Measurements from ENCODE around the gene GSTM5.
"Not testable (repeated sequence)": the region's sequence is repeated elsewhere in the genome, so short reads cannot be mapped to it uniquely, and the experiment has no call there.

The GSTM5 gene

GRCh38 chr1:109732390-109732881, 20.4 kb downstream of the GSTM5 start:
- no peak for FAIRE-seq

DNA sequence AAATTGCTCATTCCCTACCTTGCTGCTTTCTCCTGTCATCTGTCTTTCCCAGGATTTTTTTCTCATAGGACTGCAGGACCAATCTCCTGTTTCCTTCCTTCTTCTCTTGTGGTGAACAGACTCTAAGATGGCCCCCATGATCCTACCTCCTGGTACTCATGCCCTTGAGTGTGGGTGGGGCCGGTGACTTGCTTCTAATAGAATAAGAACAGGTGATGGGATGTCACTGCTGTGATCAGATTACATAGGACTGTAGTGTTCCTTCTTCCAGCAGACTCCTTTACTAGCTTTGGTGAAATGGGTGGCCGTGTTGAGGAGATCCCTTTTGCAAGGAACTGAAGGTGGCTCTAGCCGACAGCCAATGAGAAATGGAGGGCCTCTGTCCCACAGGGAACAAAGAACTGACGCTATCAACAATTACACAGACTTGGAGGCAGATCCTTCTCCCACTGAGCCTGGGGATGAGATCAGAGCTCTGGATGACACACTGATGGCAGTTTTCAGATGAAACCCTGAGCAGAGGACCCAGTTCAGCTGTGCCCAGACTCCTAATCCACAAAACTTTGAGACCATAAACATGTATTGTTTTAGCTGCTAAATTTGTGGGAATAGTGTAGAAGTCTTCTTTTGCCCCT, 21.3 kb downstream of the GSTM5 start:
- FAIRE-seq = no peak

DNA sequence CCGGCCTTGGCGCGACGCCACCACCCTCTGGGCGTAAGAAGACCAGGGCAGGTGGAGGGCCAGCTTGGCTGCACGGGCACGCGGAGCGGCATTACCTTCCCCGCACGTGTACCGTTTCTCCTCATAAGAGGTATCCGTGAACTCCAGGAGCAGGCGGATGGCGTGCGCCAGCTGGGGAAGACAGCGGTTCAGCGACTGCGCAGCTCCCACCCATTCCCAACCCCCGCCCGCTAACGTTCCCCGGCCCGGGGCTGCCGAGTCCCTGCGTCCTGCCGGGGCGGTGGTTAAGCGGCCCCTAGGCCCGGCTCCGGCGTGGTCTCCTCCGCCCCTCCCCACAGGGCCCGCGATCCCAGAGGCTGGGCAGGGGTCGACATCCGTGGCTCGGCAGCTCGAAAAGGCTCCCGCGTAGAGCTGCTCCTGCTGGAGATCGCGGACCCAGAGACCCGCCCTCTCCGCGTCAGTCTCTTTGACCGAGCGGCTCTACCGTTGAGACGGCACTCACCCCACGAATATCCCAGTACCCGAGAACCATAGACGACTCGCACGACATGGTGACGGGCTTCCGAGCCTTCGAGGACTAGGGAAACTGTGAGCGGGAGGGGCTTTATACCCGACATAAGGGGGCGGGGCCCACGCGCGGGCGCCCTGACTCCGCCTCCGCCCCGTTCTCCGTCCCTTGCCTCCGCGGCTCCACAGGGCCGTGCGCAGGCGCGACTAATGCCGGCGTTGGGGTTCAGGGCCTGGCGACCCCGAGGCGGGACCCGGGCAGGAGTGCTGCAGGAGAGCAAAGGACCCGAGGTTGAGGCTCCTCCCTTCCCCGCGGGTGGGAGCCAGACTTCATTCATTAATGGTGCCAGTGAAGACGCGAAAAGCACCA, 27.9 kb downstream of the GSTM5 start:
- FAIRE-seq = no peak

GRCh38 chr1:109740615-109741373, 28.7 kb downstream of the GSTM5 start, which contains the start of gene GSTM3:
GSTM3 (minus strand) TSS chr1:109741038; CDS start chr1:109740287, 751 bp downstream.
- FAIRE-seq = no peak

- FAIRE-seq = not testable (repeated sequence)
Observed at GRCh38 chr1:109748311-109748710, 36.3 kb downstream of the GSTM5 start.

DNA sequence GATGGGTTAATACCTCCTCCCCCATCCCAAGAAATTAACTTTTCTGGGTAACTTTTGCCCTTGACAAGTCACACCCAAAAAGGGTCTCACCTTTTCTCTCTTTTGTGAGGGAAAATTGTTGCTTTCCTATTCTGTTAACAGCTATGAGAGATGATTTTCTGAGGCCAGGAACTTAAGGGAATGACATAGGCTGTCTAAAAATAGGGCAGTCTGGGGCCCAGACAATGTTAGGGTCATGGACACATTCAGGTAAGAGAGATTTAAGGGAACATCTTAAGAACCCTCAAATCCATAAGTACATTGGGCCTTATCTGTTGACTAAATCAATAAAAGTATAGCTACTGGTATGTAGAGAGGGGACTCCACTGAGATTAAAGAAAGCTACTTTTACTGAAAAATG, 37.2 kb downstream of the GSTM5 start:
- no peak for FAIRE-seq

DNA sequence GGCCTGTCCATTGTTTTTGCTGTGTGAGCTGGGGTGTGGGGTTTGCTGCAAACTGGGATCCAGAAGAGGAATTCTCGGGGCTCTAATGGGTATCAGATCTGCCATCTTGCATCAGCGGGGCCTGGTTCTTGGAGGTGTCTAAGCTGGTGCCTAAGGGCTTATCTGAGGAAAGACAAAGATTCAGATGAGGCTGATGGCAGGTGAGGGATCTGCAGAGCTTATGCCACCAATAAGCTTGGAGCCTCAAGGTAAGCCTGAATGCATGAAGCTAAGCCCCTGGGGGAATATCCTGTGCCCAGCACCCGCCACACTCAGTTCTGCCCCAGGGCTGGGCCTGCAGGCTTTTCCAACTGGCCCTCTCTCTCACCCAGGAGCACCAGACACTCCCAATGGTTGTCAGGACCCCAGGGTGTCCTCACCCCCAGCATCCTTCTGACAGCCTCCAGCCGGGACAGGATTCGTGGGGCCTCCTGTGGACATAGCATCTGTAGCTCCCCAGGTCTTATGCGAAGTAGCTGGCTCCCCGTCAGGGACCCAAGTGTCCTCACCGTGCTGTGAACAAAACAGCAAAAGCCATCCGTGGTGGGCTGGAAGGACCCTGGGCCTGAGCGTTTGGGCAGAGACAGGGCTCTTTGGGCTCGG, 38.3 kb downstream of the GSTM5 start:
- no peak for FAIRE-seq

DNA sequence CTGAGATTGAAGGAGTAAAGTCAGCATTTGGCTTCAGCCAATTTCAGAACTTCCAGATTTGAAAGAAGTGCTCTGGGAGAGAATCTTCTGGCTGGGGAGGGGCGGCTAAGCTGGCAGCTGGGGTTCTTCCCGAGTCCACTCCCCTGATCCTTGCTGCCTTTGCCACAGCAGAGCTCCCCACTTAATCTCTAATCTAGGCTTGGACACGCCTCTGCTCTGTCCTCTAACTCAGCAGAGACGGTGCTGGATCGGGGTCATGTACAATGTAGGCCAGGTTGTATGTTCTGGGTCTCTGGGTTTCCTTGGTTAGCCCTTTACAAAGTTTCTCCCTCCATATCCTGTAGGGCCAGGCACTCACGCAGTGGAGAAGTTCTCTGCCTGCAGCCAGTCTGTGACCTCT, 38.9 kb downstream of the GSTM5 start:
- FAIRE-seq = no peak

DNA sequence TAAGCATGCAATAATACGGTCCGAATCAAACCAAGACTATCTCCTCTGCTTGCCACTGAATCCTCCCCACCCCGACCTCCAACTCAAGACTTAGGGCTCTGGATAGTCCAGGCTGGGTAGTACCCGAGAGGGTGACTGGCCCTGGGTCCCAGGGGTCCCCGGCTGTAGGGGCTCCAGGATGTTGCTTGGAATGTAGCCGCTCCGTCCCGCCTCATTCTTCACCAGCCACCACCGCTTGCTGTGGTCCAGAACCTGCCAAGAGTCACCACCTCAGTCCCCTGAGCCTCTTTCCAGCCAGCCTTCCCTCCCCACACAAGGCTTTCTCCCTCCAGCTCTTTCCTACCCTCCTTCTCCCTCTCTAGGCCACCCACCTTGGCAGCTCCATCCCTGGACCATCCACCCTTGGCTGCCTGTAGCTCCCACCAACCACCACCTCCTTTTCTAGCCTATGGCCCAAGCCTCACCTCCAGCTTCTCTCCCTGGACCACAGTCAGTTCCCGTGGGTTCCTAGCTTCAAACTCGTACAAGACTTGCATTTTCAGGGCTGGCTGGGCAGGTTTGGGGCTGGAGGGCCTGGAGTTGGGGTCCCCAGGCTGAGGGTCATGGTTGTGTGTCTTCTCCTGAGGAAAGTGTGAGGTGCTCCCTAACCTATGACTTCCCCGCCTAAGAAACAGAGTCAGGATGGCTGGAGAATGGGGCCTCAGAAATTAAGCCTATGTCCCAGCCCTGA, 39.6 kb downstream of the GSTM5 start:
- no peak for FAIRE-seq

DNA sequence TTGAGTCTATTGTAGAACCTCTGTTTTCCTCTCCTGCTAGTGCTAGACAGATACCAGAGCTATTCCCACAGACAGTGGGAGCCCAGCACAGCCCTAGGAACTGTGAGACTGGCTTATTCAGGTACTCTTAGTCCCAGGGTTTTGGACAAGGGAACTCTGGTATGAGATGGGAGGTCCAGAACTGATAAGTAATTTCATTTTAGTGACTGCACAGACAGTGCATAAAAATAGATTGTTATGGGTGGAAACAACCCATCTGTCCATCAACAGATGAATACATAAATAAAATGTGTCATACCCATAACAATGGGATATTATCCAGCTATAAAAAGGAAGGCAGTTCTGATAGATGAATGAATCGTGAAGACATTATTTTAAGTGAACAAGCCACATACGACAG, 42.7 kb downstream of the GSTM5 start:
- no peak for FAIRE-seq

- FAIRE-seq = not testable (repeated sequence)
Observed at GRCh38 chr1:109756325-109756724, 44.3 kb downstream of the GSTM5 start.

DNA sequence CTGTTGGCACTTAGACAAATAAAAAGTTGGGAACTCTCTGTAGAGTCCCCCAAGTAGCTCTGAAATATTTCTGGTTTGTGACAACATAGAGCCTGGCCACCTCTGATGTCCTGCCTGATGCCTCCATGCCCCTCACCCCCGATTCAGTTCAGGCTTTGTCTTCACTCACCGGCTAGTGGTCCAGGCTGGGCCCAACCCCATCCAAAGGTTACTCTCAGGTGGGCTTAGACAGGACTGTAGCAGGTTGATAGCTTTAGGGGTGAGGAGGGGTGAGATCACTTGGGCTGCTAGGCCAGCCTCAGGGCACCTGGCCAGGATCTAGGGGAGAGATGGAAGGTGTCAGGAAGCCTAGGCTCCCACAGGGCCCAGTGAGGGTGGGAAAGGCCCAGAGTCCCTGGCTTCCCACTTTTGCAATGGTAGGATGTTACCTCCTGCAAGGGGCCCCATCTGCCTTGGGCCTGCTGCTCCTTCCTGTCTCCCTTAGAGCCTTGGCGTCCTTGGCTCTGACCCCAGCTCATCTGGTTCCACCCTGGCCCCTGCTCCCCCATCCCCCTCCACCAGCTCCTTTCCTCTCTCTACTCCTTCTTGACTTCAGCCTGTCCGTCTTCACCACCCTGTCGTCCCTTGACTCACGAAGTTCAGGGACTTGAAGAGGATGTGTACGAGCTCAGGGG, 44.9 kb downstream of the GSTM5 start:
- FAIRE-seq = no peak

DNA sequence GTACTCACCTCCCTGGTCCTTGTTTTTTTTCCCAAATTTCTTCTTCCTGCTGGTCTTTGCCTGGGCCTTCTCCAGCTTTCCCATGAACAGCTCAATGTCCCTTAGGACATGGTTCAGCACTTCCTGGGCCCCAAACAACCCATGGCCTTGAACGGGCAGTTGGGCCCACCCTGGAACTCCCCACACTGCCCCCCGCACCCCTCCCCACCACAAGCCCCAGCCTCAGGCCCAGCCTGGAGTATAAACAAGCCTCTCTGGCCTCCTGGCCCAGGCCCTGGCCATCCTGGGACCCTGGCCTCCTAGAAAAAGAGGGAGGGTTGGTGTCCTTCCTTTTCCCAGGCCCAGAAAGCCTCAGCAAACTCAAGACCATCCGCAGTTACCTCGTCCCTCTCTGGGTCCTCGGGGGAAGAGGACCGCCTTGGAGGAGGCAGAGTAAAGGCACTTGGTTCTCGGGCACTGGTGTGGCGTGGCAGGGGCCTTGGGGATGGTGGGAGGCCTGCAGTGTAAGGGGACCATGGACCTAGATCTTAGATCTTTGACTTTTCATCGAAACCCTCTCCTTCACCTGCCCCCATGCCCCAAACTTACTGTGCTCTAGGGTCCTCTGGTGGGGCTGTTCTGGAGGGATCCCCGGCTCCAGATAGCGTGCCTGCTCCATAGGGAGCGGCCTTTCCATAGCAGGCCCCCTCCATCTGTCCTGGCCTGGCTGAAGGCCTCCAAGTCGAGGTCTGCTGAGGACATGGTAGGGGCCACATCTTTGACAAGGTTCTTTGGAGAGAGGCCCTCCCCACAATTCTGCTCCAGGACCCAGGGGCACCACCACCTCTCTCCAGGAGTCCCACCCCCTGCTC, 46.1 kb downstream of the GSTM5 start:
- no peak for FAIRE-seq

- FAIRE-seq = no peak
Observed at GRCh38 chr1:109759513-109760334, 47.7 kb downstream of the GSTM5 start.

DNA sequence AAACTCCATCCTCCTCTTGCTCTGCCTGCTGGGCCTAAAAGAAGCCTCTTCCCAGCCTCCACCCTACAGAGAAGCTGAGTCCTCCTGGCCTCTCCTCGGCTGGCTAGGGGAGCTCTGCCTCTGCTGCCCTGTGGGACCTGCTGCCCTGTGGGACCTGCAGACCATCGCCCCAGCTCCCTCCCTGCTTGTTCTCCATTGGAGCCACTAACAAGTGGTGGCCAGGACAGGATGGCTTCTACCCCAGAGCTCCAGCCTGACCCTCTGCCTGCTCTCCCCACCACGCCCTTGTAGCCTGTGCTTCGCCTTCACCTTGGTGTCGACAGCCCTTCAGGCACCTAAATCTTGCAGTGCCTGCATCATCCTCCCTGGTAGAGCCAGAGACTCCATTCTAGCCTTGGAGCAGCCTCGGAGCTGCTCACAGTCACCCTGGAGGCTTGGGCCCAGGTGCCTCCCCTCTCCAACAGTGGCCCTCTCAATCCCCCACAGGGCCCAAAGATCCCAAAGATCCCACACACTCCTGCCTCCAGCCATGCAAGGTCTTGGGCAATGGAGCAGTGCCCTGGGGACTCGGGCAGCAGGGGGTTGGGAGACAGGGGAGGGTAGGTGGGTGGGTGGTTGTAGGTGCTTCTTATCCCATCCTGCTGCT, 48.7 kb downstream of the GSTM5 start:
- no peak for FAIRE-seq

- no peak for FAIRE-seq
Observed at GRCh38 chr1:109761227-109762038, 49.4 kb downstream of the GSTM5 start.

GRCh38 chr1:109762039-109762585, 50.1 kb downstream of the GSTM5 start:
- FAIRE-seq = no peak

All from G401.6 (cell line).